Erythroblast (primary cell): ENCODE data around the gene KIF15.

Source experiments
- GATA1 ChIP-seq: IDR thresholded peaks from 2 replicates; pipeline ENCODE4 v1.6.1; 2011; ENCODE audit warnings: low read depth, mild to moderate bottlenecking, control low read depth, low read length, moderate library complexity
- POLR2A ChIP-seq: IDR thresholded peaks from 2 replicates; pipeline ENCODE4 v1.6.1; 2011; ENCODE audit warnings: mild to moderate bottlenecking, low read length

GRCh38 chr3:44764248-44764647, 2.7 kb downstream of the KIF15 start:
- TF ChIP-seq POLR2A (no peak), GATA1 (no peak)
